MM.1S (cell line): ENCODE results near the gene NOB1.

Source experiments
- EZH2 ChIP-seq: fragments of 300-600 bp; sonication (generic); optimal IDR thresholded peaks from 2 replicates; pipeline ENCODE3; 2017; ENCODE audit warnings: low read depth, mild to moderate bottlenecking, antibody characterized with exemption, low read length, mixed read lengths
- EZH2phosphoT487 ChIP-seq: fragments of 300-600 bp; sonication (generic); IDR thresholded peaks from 2 replicates; pipeline ENCODE4 v1.6.1; 2018; ENCODE audit warnings: antibody characterized with exemption, low read length
- TF ChIP-seq, protein P1 (sequence below): fragments of 300-600 bp; sonication (generic); IDR thresholded peaks from 2 replicates; pipeline ENCODE4 v1.5.1; 2016; ENCODE audit warnings: antibody characterized with exemption, low read length, mixed read lengths

- TF ChIP-seq, protein P1, sequence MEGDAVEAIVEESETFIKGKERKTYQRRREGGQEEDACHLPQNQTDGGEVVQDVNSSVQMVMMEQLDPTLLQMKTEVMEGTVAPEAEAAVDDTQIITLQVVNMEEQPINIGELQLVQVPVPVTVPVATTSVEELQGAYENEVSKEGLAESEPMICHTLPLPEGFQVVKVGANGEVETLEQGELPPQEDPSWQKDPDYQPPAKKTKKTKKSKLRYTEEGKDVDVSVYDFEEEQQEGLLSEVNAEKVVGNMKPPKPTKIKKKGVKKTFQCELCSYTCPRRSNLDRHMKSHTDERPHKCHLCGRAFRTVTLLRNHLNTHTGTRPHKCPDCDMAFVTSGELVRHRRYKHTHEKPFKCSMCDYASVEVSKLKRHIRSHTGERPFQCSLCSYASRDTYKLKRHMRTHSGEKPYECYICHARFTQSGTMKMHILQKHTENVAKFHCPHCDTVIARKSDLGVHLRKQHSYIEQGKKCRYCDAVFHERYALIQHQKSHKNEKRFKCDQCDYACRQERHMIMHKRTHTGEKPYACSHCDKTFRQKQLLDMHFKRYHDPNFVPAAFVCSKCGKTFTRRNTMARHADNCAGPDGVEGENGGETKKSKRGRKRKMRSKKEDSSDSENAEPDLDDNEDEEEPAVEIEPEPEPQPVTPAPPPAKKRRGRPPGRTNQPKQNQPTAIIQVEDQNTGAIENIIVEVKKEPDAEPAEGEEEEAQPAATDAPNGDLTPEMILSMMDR, result no peak
- TF ChIP-seq EZH2phosphoT487, result no peak
- TF ChIP-seq EZH2, result no peak
These were observed 56.3 kb downstream of the NOB1 start for GRCh38 chr16:69698404-69698803.
